Inferior parietal cortex (tissue), 1 donor: ENCODE measurements around the gene TXLNB.
A peak's percentile ranks its signal among the peaks of the same experiment; 100 is the strongest.

Experiments
- DNase-seq: peaks from one replicate; pipeline ENCODE4 v3.0.0-alpha.2; 2016; ENCODE audit errors: extremely low spot score

The TXLNB gene

DNA sequence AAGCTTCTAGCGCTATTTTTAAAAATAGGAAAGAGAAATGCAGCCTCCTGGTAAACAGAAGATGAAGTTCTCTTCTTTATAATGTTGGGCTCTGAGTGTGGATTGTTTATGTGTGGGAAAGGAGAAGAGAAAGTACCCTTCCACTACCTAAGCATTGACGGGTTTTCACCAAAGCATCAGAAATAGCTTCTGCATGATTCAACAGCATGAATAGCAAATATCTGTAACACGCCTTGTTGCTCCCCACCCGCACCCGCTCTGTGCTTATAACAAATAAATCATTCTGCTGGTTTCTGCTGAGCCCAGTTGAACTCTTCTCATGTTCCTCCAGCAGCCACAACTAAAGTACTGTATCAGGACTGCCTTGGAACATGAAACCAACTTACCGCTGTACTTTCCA lies 20.7 kb downstream of the TXLNB start:
- DNase-seq: no peak

DNA sequence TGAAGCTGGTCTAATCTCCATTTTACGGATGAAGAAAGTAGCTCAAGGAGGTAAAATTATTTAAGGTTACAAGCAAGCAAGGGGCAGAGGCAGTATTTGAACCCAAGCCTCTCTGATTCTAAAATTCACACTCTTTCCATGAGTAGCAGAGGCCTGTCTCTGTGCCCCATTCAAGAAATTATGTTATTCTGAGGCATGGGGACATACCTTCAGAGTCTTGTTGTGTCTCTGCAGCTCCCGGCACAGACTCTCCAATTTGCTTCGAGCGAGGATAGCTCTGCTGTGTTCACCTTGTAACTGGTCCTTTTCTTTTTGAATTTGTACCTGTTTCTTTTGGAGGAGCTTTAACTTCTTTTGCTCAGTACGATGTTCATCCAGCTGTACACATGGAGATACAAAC lies 21.5 kb downstream of the TXLNB start:
- DNase-seq: no peak

DNA sequence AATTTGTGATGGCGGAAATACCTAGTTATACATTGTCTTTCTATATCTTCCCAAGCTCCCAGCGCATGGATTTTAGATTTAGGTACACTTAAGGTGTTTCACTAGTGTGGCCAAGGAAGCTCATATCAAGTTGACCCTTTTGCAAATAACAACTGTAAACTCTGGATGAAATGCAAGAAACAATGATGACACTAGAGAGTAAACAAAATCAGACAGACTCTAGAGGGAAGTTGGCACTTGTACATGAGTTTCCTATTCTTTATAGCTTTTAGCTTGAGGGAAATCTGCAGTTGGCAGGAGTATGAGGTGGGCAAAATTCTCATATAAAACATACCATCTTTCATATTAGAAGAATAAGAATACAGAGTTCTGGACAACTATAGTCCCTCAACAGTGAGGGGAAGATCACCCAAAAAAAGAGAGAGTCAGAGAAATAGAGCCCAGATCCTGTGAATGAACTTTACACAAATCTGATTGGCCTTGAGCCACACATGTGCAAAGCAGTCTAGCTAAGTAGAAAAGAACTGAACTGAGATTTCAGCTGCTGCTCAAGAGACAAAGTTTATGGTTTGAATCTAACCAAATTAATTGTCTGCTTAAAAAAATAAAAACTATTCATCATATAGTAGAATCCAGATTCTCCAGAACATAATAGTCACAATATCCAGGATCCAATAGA lies 26.1 kb downstream of the TXLNB start:
- no peak for DNase-seq

DNA sequence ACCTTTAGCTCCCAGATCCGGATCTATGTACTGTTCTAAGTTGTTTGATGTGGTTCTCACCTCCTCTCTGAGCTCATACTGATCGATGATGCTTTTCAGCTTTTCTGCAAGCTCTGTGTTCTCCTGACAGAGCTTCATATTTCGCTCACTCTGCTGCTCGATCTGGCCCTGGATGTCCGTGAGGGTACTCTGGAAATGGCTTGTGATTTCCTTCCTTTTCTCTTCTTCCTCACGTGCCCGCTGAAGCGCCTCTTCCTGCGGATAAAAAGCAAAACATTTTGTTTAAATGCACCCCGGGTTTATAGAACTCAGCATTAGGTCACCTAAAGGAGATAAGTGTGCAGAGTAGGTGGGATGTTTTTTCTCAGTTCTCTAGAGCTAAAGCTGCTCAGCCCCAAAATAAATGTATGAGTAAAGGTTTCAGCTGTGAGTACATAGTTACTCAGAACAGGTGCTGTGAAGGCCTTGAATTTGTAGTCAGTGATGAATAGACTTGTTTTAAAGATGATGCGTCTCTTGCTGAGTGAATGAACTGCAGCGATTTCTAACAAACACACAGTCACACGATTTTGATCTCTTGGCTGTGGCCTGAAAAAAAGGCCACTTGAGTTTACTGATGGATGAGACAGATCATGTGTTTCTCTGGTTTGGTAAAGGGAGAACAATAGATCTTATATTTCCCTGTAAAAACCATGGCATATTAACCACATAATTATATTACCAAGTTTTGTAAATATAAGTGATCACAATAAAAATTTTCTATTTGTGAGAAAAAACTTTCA lies 29.1 kb downstream of the TXLNB start:
- DNase-seq: peak; percentile 20

DNA sequence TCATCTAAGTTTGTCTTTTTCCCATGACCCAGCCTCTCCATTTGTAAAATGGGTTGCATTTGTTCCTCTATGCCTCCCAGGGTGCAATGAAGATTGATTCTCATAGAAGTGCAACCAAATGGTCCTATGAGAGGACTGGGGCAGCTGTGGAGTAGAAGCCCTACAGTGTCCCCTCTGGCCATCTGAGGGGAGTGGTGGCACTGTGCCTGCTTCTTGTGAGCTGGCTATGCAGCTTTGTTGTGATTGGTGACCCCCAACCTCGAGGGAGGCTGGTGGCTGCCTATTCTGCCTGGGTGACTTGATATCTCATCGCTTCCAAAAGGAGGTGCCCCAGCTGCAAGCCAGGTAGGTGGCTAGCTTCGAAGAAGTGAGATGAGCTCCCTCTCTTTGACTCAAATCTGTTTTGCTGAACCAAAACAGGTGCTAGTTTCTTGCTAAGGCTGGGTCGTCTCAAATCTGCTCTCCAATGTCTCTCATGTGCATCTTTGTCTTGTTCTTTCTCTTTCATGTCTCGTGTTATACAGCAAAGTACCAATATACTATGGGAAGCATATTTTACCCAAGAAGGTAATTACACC lies 33.9 kb downstream of the TXLNB start:
- DNase-seq: no peak

DNA sequence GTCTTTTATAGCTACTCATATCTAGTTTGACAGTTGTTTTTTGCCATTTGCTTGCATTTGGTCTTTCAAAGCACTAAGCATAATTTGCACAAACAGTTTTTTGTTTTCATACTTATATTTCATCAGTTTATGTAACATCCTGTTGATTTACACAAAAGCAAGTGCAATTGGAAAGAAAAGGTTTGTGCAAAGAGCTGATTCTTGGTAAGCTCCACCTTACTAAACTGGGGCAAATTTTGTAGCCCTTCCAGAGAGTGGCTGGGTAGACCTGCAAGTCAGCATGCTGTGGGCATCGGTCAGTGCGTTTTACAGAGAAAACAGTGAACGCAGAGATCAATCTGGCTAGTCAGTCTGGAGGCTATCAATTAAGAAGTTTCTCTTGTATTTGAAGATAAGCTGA lies 34.5 kb downstream of the TXLNB start:
- no peak for DNase-seq

DNA sequence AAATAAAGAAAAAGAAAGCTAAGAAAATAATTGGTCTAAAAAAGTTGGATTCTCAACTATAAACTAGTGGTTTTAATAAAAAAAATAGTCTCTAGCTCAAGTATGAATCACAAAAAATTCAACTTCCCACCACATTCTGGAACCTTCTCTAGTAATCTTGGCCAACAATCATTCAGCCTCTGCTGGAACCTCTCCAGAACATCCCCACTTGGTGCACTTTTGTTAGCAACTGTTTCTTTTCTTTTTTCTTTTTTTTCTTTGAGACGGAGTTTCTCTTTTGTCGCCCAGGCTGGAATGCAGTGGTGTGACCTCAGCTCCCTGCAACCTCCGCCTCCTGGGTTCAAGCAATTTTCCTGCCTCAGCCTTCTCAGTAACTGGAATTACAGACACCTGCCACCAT lies 35.7 kb downstream of the TXLNB start:
- DNase-seq: no peak

DNA sequence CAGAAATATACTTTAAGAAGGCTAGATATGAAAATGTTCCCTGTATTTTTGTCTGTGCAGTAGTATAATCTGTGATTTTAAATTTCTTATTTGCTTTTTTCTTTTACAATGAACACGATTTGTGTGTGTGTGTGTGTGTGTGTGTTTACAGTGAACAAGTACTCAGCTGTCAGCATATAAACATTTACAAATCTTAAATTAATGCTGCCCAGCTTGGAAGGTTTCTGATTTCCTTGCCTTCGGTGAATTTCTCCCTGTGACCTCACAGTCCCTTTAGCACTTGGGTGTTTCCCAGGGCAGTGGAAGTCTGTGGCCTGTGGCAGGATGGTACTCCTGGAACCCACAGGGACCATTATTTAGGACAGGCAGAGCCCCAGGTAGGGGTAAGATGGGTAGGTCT lies 37.6 kb downstream of the TXLNB start:
- no peak for DNase-seq

DNA sequence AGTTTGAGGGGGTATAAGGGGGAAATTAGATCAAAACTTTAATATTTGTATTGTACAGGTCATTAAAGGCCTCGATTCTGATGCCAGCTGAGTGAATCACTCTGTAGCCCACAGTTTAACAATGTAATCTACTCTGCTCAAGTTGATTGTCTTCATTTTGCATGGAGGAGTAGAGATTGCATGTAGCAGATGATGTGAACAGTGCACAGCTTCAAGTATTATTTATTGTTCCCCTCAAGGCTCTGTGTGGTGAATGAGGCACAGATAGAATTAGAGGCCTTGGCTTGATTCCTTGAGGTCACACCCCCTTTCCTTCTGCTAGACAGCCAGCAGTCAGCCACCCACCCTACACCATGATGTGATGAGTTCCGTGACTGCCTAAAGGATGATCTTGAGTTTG lies 38.1 kb downstream of the TXLNB start:
- no peak for DNase-seq

DNA sequence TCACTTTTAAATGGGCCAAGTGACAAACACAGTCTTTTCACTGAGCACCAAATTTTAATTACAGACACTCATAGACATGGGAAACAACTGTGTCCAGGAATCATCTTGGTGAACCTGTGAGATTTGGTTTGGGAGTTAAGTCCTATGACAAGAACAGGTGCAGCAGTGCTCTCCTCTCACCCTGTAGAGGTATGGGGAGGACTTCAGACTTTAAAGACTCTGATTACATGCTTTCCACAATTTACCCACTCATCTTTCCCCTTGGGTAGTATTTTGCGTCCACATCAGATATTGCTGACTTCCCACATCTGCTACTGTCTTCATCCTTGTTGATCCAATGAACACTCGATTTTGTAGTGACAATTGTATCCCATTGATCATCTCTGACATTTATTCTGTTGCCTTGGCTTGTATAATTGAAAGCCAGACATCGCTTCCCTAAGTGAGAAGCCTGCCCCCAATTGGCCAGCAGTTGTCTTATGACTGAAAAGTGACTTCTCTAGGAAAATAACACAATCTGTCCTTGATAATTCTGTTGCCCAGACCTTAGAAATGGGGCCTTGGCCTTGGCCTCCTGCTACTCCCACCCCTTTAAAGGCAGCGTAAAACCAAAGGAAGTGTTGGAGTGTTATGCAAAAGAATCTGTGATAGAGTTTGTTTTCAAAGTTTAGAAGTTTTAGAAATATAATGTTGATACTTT lies 40.0 kb downstream of the TXLNB start:
- DNase-seq: no peak

DNA sequence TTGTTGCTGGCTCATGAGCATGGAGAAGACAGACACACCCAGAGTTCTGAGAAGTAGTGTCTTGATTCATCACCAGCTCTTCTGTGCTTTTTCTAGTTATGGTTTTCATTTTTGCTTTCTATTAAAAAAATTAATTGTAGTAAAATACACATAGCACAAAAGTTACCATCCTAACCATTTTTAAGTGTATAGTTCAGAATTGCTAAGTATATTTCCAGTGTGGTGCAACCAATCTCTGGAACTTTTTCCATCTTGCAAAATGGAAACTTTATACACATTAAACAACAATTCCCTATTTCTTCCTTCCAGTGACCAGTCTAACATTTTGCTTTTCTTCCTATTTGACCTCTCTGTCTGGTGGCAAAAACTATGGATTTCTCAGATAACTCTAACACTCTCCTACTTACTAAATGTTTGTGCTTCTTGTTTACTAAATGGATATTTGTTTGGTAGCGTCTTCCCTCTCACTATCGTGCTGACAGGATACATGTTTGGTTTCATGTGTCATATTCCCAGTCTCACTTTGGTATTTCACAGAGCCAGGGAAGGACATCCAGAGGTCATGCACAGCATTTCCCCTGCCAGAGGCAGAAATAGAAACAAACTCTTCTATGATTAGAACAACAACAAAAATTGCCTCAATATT lies 40.6 kb downstream of the TXLNB start:
- DNase-seq: no peak

DNA sequence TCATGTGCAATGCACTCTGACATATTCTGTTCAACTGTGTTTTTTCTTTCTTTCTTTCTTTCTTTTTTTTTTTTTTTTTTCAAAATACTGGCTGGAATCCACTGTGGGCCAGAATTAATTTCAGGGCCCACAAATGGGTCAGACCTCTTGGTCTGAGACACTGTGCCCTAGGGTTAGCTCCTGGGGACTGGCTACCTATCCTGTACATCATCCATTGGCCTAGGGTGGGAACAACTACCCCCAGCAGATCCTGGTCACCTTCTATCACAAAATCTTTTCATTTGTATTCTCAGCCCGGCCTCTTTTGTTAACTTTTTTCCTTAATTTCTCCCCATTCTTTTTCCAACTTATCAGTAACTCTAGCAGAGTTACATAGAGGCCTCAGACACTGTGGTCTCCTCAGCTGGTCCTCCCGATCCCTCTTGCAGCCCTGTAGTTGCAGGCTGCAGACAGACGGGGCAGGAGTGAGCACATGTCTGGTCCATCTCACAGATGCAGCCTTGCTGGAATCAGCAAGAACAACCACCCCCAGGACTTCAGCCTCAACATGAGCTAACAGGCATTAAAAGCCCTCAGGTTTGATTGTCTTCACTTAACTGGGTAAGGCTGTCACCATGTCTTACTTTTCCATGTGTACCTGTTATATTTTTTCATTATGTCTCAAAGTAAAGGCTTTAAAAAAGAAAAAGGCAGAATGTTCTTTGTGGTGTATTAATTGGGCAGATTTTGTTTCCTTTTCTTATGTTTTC lies 41.3 kb downstream of the TXLNB start:
- no peak for DNase-seq

DNA sequence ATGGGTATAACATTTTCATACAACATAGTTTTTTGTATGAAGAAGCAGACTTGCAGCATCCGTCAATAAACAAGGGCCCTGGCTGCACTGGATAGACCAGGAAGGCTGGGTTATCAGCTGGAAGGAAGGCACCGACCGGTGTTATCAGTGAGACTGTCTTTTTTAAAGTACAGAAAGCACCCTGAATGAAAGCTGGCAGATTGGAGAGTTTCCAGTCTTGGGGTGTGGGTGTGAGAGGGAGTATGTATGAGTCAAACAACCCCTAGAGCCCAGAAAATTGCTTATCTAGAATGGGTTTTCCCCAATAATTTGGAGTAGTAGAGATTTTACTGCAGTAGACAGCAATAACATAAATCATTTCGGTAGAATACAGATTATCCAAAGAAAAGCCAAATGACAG lies 42.4 kb downstream of the TXLNB start:
- DNase-seq: no peak

DNA sequence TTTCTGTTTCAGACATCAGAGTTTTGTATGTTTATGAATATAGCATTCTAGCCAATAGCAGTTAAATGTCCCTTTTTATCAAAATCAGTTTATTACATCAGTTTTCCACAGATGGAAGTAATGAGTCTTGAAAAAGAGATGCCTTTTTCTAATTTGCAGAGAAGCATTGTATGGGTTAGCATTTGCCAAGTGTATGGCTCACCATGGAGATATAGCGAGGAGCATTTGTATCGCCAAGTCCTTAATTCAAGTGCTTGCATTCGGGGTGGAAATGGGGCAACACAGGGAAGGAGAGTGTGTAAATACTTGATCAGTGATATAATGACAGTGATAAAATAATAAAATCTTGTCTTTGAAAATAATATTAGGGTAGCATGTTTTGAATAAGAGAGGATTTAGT lies 42.9 kb downstream of the TXLNB start:
- DNase-seq: no peak

DNA sequence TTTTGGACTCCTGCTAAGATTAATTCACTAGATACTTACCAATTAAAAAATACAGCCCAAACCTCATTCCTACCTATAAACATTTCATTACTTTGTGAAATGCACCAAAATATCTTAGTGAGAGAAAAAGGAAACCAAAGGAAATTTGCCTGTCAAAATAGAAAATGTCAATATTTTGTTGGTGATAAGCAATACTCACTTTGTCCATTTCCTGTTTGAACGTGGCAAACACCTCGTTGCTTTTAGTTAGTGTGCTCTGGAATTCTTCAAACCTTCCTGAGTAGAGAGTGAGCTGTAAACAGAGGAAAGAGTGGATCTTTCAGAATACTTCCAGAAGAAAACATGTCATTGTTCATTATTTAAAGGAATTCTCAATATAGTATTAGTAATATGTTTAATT lies 44.2 kb downstream of the TXLNB start:
- no peak for DNase-seq

DNA sequence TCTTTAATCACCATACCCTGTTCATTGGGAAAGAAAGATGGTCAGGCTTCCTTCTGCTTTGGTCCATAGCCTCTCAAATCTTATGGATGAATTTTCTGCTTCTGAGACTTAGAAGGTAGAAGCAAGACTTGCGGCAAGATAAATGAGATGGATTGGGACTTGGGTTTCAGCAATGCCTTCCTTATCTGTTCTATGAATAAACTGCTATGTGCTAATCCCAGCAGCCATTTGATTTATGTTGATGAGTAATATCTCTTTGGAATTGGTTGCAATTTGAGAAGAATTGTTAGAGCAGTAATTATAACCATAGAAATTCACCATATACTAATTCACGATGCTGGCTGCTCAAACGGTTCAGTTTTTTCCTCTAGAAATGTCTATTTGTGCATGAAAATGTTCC lies 48.3 kb downstream of the TXLNB start:
- no peak for DNase-seq

DNA sequence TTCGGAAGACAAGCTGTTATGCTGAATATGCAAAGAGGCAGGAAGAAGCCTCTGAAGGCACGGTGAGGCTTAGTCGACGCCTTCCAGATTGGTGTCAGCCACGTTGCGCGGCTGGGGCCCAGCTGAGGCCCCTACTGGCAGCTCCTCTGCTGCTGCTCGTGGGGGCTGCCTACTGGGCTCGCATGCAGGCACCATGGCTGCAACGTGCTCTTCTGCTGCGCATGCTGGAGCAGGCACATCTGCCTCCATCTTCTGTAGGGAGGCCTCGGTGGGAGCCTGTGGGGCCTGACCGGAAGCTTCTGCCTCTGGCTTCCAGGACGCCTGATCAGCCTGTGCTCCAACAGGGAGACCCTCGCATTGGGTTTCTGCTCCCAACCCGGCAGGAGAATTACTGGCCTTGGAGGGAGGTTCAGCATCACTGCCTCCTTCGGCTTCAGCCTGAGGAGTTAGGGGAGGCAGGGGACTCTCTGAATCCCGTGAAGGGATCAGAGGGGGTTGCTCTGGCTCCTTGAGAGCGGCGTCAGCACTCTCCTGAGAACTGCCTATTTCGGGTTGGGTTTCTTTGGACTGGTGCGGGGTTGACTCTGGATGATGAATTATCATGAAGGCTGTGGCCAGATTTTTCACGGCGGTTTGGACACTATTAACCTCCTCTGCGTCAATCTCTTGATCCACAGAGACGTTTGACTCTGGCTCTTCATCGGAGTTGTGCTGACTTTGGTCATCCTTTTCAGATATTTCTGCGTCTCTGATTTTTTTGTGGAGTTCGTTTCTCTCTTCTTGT lies 49.1 kb downstream of the TXLNB start:
- no peak for DNase-seq

DNA sequence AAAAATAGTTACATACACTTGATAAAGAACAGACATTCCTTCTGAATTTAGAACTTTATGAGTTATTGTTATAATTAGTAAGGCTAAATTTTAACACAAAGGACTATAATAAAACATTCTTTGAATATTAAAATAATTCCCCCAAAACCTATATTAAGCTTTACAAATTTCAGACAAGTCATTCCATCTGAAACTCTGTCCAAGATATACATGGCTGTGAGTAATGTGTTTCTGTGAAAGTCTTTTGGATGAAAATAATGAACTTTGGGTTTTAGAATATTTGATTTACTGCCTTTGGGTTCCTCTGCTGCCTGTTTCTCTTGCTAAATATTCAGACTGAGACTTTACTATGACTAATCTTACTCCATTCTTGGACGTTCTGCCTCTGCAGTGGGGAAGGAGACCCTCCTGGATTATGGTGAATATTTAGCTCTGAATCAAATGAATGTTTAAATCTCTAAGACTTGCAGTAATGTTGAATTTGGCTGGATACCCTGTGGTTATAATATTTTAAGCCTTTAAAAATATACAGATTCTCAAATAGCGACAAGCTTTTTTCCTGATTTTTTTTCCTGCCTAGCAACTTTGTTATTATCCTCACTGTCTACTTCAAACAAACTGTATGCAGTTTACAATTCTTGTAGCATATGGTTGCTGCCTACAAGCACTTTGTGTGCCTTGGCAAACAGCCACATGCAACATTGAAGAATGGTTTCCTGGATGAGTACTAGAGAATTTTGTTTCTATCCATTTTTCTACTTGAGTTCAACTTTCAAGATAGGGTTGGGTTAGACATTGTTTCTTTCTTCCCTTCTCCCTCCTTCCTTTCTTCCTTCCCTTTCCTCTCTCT lies 51.4 kb downstream of the TXLNB start:
- DNase-seq: peak; percentile 54

DNA sequence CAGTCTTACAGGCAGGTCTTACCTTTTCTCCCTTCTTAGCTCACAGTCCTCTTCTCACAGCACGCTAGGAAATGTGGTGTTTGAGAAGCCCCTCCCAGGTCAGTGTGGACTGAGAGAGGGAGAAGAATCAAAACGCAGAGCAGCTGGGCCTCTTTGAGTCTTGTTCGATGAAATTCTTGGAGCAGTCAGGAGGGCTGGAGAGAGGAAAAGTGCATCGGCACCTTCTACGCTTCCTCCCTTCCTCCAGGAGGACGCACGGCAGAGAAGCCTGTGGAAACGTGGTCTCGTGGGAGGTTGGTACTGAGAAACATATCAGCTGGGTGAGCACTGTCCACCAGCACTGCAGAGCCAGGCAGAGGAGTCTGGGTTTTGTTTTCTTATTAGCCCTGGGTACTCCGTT lies 52.7 kb downstream of the TXLNB start:
- no peak for DNase-seq

DNA sequence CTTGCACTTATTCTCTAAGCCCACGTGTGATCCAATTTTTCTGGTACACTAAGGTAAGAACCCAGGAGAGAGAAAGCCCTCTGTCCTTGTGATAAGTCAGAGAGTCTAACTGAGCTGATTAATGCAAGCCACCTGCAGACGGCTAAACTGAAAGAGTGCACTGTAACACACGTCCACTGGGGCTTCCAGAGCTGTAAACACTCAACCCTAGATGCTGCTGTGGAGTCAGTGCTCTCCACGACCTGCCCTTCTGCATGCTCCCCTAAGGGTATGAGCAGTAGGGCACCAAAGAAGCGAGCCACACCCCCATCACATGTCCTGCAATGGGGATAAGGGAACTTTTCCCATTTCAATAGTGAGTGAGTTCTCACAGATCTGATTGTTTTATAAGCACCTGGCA lies 55.7 kb downstream of the TXLNB start:
- no peak for DNase-seq
